GM19438 (cell line): Measurements from ENCODE around the gene FBXO31.

Experiments
- ATAC-seq: cut with Tn5 transposase; IDR thresholded peaks from one replicate; pipeline ENCODE4 v1.9.1; 2021; ENCODE audit warnings: low read depth; ENCODE audit not compliant: unreplicated experiment

The FBXO31 gene

GRCh38 chr16:87383505-87384161 lies at the start of gene FBXO31:
TSS of gene FBXO31 (minus strand) at chr16:87383776. CDS start at chr16:87383744, 32 bp downstream.
- ATAC-seq: peak; percentile 43

- no peak for ATAC-seq
Observed at GRCh38 chr16:87432330-87432915, 48.8 kb upstream of the FBXO31 start.

- no peak for ATAC-seq
Observed at GRCh38 chr16:87431926-87432325, 48.4 kb upstream of the FBXO31 start.

GRCh38 chr16:87426423-87427215 lies 43.0 kb upstream of the FBXO31 start:
- ATAC-seq: no peak

GRCh38 chr16:87425941-87426340 lies 42.4 kb upstream of the FBXO31 start:
- no peak for ATAC-seq

GRCh38 chr16:87424266-87424665 lies 40.7 kb upstream of the FBXO31 start:
- no peak for ATAC-seq

GRCh38 chr16:87423429-87423828 lies 39.9 kb upstream of the FBXO31 start:
- no peak for ATAC-seq

GRCh38 chr16:87422106-87422505 lies 38.5 kb upstream of the FBXO31 start:
- no peak for ATAC-seq

GRCh38 chr16:87421003-87421912 lies 37.7 kb upstream of the FBXO31 start:
- no peak for ATAC-seq

- no peak for ATAC-seq
Observed at GRCh38 chr16:87420026-87421002, 36.7 kb upstream of the FBXO31 start.

GRCh38 chr16:87418644-87419043 lies 35.1 kb upstream of the FBXO31 start:
- ATAC-seq: no peak

GRCh38 chr16:87418216-87418615 lies 34.6 kb upstream of the FBXO31 start:
- ATAC-seq: no peak

GRCh38 chr16:87417528-87417910 lies 33.9 kb upstream of the FBXO31 start:
- no peak for ATAC-seq

- no peak for ATAC-seq
Observed at GRCh38 chr16:87416826-87417527, 33.4 kb upstream of the FBXO31 start.

- no peak for ATAC-seq
Observed at GRCh38 chr16:87415441-87415840, 31.9 kb upstream of the FBXO31 start.

GRCh38 chr16:87414251-87414680 lies 30.7 kb upstream of the FBXO31 start:
- no peak for ATAC-seq

- ATAC-seq: no peak
Observed at GRCh38 chr16:87412996-87413421, 29.4 kb upstream of the FBXO31 start.

- ATAC-seq: no peak
Observed at GRCh38 chr16:87412371-87412995, 28.9 kb upstream of the FBXO31 start.
